ENCODE results near the gene COX5B.

DNA sequence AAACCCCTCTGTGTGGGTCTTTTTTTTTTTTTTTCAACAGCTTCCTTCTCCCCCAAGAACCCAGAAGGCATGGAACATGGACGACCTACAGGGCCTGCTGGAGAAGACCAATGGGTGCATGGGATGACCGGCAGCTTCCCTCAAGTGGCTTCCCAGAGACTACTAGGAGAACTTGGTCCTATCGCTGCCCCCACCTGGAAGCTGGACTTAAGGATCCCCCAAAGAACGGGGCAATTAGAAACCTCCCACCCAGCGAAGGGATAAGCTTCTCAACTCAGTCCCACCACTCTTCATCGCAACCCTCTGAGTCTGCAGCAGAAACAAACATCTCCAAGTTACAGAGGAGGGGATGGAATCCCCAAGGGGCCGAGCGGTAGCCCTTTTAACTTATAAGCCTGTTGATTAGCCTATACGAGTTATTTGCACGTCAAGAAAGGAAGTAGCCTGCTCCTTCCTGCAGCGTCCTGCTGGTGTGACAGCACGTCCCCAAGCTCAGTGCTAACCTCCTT is 16.6 kb downstream of the COX5B start:
- no peak for TF ChIP-seq POLR2AphosphoS5 (IDR thresholded peaks at IDR 0.05)
- TF ChIP-seq, protein P1, sequence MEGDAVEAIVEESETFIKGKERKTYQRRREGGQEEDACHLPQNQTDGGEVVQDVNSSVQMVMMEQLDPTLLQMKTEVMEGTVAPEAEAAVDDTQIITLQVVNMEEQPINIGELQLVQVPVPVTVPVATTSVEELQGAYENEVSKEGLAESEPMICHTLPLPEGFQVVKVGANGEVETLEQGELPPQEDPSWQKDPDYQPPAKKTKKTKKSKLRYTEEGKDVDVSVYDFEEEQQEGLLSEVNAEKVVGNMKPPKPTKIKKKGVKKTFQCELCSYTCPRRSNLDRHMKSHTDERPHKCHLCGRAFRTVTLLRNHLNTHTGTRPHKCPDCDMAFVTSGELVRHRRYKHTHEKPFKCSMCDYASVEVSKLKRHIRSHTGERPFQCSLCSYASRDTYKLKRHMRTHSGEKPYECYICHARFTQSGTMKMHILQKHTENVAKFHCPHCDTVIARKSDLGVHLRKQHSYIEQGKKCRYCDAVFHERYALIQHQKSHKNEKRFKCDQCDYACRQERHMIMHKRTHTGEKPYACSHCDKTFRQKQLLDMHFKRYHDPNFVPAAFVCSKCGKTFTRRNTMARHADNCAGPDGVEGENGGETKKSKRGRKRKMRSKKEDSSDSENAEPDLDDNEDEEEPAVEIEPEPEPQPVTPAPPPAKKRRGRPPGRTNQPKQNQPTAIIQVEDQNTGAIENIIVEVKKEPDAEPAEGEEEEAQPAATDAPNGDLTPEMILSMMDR (IDR thresholded peaks at IDR 0.05), result no peak
